Skeletal muscle satellite cell (primary cell): ENCODE measurements around the gene SMIM33. TPM values are rescaled to one million over a fixed set of nuclear protein-coding genes. Genes with fewer than 3 reads are reported as not detected.
A peak's percentile ranks its signal among the peaks of the same experiment; 100 is the strongest.
"Not testable (repeated sequence)": the region's sequence is repeated elsewhere in the genome, so short reads cannot be mapped to it uniquely, and the experiment has no call there.

Experiments used
- H3K27me3 ChIP-seq: 2 replicates; pipeline ENCODE4 v1.7.0; 2013; ENCODE audit warnings: low read length; ENCODE audit not compliant: control insufficient read depth, insufficient read depth
- H3K36me3 ChIP-seq: 2 replicates; pipeline ENCODE4 v1.7.0; 2013; ENCODE audit warnings: mild to moderate bottlenecking, control low read depth, low read length; ENCODE audit not compliant: insufficient read depth
- H3K4me1 ChIP-seq: 2 replicates; pipeline ENCODE4 v1.7.0; 2013; ENCODE audit warnings: low read length; ENCODE audit not compliant: control insufficient read depth, insufficient read depth
- H3K4me2 ChIP-seq: 2 replicates; pipeline ENCODE4 v1.7.0; 2013; ENCODE audit warnings: mild to moderate bottlenecking, low read length
- H3K4me3 ChIP-seq: 2 replicates; pipeline ENCODE4 v1.7.0; 2013; ENCODE audit warnings: low read length
- H3K9ac ChIP-seq: 2 replicates; pipeline ENCODE4 v1.7.0; 2013; ENCODE audit warnings: mild to moderate bottlenecking, low read depth, low read length, moderate library complexity
- H3K9me3 ChIP-seq: replicated peaks from 2 replicates; pipeline ENCODE4 v1.7.0; 2013; ENCODE audit warnings: mild to moderate bottlenecking, control low read depth, low read length
- total RNA-seq: library from RNA; depleted of rRNA; stranded (reverse); fragments of >200 nt; gene quantifications from 2 replicates; pipeline ENCODE4 v1.2.3, GENCODE V29; 2012; rRNA removed

Gene SMIM33
- total RNA-seq = not detected in 2 replicates

- Histone ChIP-seq H3K4me2 (no peak within 1 kb of the TSS), H3K36me3 (peaks cover 10% of the 10 kb centered on the region), H3K4me3 (no peak within 1 kb of the TSS), H3K4me1 (peaks cover 25% of the 10 kb centered on the region), H3K9me3 (no peaks in the 10 kb centered on the region), H3K9ac (no peak within 1 kb of the TSS), H3K27me3 (no peaks in the 10 kb centered on the region)
Observed at GRCh38 chr5:139470821-139471300, at the start of gene SMIM33. Gene SMIM33, plus strand, starts transcription at chr5:139471004. Its CDS starts 118 bp downstream, at chr5:139471122.

- Histone ChIP-seq H3K36me3 (peaks cover 19% of the 10 kb centered on the region), H3K27me3 (no peaks in the 10 kb centered on the region), H3K4me3 (no peak overlapping the region), H3K4me1 (peaks cover 18% of the 10 kb centered on the region), H3K9ac (no peak overlapping the region), H3K9me3 (no peaks in the 10 kb centered on the region), H3K4me2 (no peak overlapping the region)
Observed at GRCh38 chr5:139422307-139422893, 48.4 kb upstream of the SMIM33 start.

- Histone ChIP-seq H3K4me2 (no peak overlapping the region), H3K36me3 (peaks cover 8% of the 10 kb centered on the region), H3K9me3 (no peaks in the 10 kb centered on the region), H3K4me3 (no peak overlapping the region), H3K27me3 (no peaks in the 10 kb centered on the region), H3K9ac (peak overlapping the region; percentile 8), H3K4me1 (peaks cover 18% of the 10 kb centered on the region)
Observed at GRCh38 chr5:139425497-139425896, 45.3 kb upstream of the SMIM33 start.

- Histone ChIP-seq H3K4me3 (no peak overlapping the region), H3K4me1 (peaks cover 18% of the 10 kb centered on the region), H3K9ac (peak overlapping the region; percentile 30), H3K36me3 (peaks cover 7% of the 10 kb centered on the region), H3K4me2 (no peak overlapping the region), H3K27me3 (no peaks in the 10 kb centered on the region), H3K9me3 (no peaks in the 10 kb centered on the region)
Observed at GRCh38 chr5:139426203-139426885, 44.5 kb upstream of the SMIM33 start.

- Histone ChIP-seq H3K36me3 (peaks cover 3% of the 10 kb centered on the region), H3K27me3 (no peaks in the 10 kb centered on the region), H3K9me3 (no peaks in the 10 kb centered on the region), H3K4me3 (no peak overlapping the region), H3K4me1 (peaks cover 18% of the 10 kb centered on the region), H3K4me2 (no peak overlapping the region), H3K9ac (no peak overlapping the region)
Observed at GRCh38 chr5:139430015-139430414, 40.8 kb upstream of the SMIM33 start.

- no peak overlapping the region for H3K9ac ChIP-seq
- H3K9me3 ChIP-seq = no peaks in the 10 kb centered on the region
- peaks cover 3% of the 10 kb centered on the region for H3K36me3 ChIP-seq
- no peak overlapping the region for H3K4me3 ChIP-seq
- no peaks in the 10 kb centered on the region for H3K27me3 ChIP-seq
- H3K4me2 ChIP-seq = no peak overlapping the region
- H3K4me1 ChIP-seq = peaks cover 3% of the 10 kb centered on the region
Observed at GRCh38 chr5:139431706-139432105, 39.1 kb upstream of the SMIM33 start.

- H3K9me3 ChIP-seq = no peaks in the 10 kb centered on the region
- no peaks in the 10 kb centered on the region for H3K36me3 ChIP-seq
- no peaks in the 10 kb centered on the region for H3K27me3 ChIP-seq
- H3K4me2 ChIP-seq = no peak overlapping the region
- H3K4me3 ChIP-seq = no peak overlapping the region
- H3K4me1 ChIP-seq = peaks cover 10% of the 10 kb centered on the region
- H3K9ac ChIP-seq = no peak overlapping the region
Observed at GRCh38 chr5:139435676-139436075, 35.1 kb upstream of the SMIM33 start.

GRCh38 chr5:139438707-139439012 is 32.1 kb upstream of the SMIM33 start:
- Histone ChIP-seq H3K27me3 (no peaks in the 10 kb centered on the region), H3K4me1 (peaks cover 18% of the 10 kb centered on the region), H3K9ac (peak overlapping the region; percentile 96), H3K9me3 (no peaks in the 10 kb centered on the region), H3K4me2 (peak overlapping the region; percentile 92), H3K4me3 (peak overlapping the region; percentile 96), H3K36me3 (no peaks in the 10 kb centered on the region)

- H3K9me3 ChIP-seq = no peaks in the 10 kb centered on the region
- H3K4me1 ChIP-seq = peaks cover 24% of the 10 kb centered on the region
- H3K27me3 ChIP-seq = no peaks in the 10 kb centered on the region
- H3K36me3 ChIP-seq = no peaks in the 10 kb centered on the region
- H3K9ac ChIP-seq = peak within 1 kb of the TSS; percentile 96
- peak within 1 kb of the TSS; percentile 96 for H3K4me3 ChIP-seq
- peak within 1 kb of the TSS; percentile 92 for H3K4me2 ChIP-seq
Observed at GRCh38 chr5:139439013-139439903, 31.5 kb upstream of the SMIM33 start, which contains the start of gene DNAJC18. Gene DNAJC18, minus strand, starts transcription at chr5:139439525. Its CDS starts 80 bp downstream, at chr5:139439445.

GRCh38 chr5:139440416-139440815 is 30.4 kb upstream of the SMIM33 start:
- H3K9ac ChIP-seq, H3K4me3 ChIP-seq, H3K9me3 ChIP-seq, H3K4me2 ChIP-seq, H3K36me3 ChIP-seq, H3K27me3 ChIP-seq: not testable (repeated sequence)
- H3K4me1 ChIP-seq = peaks cover 31% of the 10 kb centered on the region

GRCh38 chr5:139443831-139444453 is 26.9 kb upstream of the SMIM33 start:
- Histone ChIP-seq H3K9ac (peak overlapping the region; percentile 11), H3K9me3 (no peaks in the 10 kb centered on the region), H3K4me3 (no peak overlapping the region), H3K27me3 (no peaks in the 10 kb centered on the region), H3K4me1 (peaks cover 27% of the 10 kb centered on the region), H3K4me2 (peak overlapping the region; percentile 47), H3K36me3 (no peaks in the 10 kb centered on the region)
